GM12878 (cell line): ENCODE results near the gene ZNF608. TPM values are rescaled to one million over a fixed set of nuclear protein-coding genes. Genes with fewer than 3 reads are reported as not detected.

Experiments used
- ATAC-seq: fragments of 200-7000 bp; cut with Tn5 transposase; 3 replicates; pipeline ENCODE4 v1.9.1; 2020; ENCODE audit warnings: mild to moderate bottlenecking, moderate library complexity
- BruUV-seq: library from RNA; stranded (reverse); fragments of 400-500 nt; replicated peaks from 2 replicates; lab custom pipeline; 2021; lab: Mats Ljungman, UMichigan
- CTCF ChIA-PET: fragments of 300-600 bp; sonication (Branson Sonifier 250); formaldehyde crosslinking; extraction: SDS; loops from one replicate; lab custom pipeline; 2021; ENCODE audit warnings: inconsistent platforms; lab: Yijun Ruan, JAX
- POLR2A ChIA-PET: fragments of 350-600 bp; formaldehyde crosslinking; extraction: SDS; loops from one replicate; lab custom pipeline; 2021; ENCODE audit warnings: inconsistent platforms; lab: Charles Lee
- RAD21 ChIA-PET: fragments of 300-600 bp; sonication (Branson Sonifier 250); formaldehyde crosslinking; loops from one replicate; lab custom pipeline; 2023; ENCODE audit warnings: antibody characterized with exemption; ENCODE audit not compliant: unreplicated experiment; lab: Charles Lee
- SMC1A ChIA-PET: fragments of 300-600 bp; sonication (Branson Sonifier 250); formaldehyde crosslinking; loops from one replicate; lab custom pipeline; 2023; ENCODE audit not compliant: unreplicated experiment, uncharacterized antibody; lab: Charles Lee
- DNase-seq: peaks from one replicate; pipeline ENCODE4 v3.0.0-alpha.2; 2011; ENCODE audit warnings: low read depth, low spot score
- FAIRE-seq: peaks from 3 replicates; lab custom pipeline; 2011; peaks lifted over from hg19 to GRCh38; lab: Jason Lieb, UNC
- H2AFZ ChIP-seq: 2 replicates; pipeline ENCODE4 v1.6.0; 2011; ENCODE audit warnings: low read depth, low read length, control low read depth; ENCODE audit not compliant: control insufficient read depth
- H3K27ac ChIP-seq: 2 replicates; pipeline ENCODE4 v1.5.1; 2011; ENCODE audit warnings: control low read depth; ENCODE audit not compliant: control insufficient read depth, insufficient read depth
- H3K27me3 ChIP-seq, 2 experiments: replicated peaks in 1 of 2; 2 replicates each; pipeline versions ENCODE4 v1.6.0 to v1.6.1; 2011; ENCODE audit warnings: low read length in 1 of 2; ENCODE audit not compliant: control insufficient read depth in 2 of 2, insufficient read depth in 2 of 2
- H3K36me3 ChIP-seq, 2 experiments: 2 replicates each; pipeline ENCODE4 v1.5.1; 2011; ENCODE audit warnings: low read length in 1 of 2; ENCODE audit not compliant: control insufficient read depth in 2 of 2, insufficient read depth in 2 of 2
- H3K4me1 ChIP-seq: 2 replicates; pipeline ENCODE4 v1.6.1; 2011; ENCODE audit warnings: mild to moderate bottlenecking, low read length, moderate library complexity, mixed read lengths; ENCODE audit not compliant: control insufficient read depth, insufficient read depth
- H3K4me2 ChIP-seq: 2 replicates; pipeline ENCODE4 v1.6.0; 2011; ENCODE audit warnings: control low read depth; ENCODE audit not compliant: control insufficient read depth, insufficient read depth
- H3K4me3 ChIP-seq: fragments of 200-600 bp; sonication (generic); 2 replicates; pipeline ENCODE4 v1.5.1; 2016
- H3K79me2 ChIP-seq: 2 replicates; pipeline ENCODE4 v1.6.0; 2011; ENCODE audit warnings: low read length; ENCODE audit not compliant: control insufficient read depth, insufficient read depth
- H3K9ac ChIP-seq: 2 replicates; pipeline ENCODE4 v1.8.0; 2011; ENCODE audit warnings: low read length, control low read depth, mixed read lengths; ENCODE audit not compliant: control insufficient read depth, insufficient read depth
- H3K9me3 ChIP-seq: replicated peaks from 3 replicates; pipeline ENCODE4 v1.5.1; 2011; ENCODE audit warnings: mild to moderate bottlenecking, low read length; ENCODE audit not compliant: control insufficient read depth, insufficient read depth
- H4K20me1 ChIP-seq: 2 replicates; pipeline ENCODE4 v1.6.0; 2011; ENCODE audit not compliant: control insufficient read depth, insufficient read depth
- BMI1 ChIP-seq: fragments of 450-650 bp; IDR thresholded peaks from 2 replicates; pipeline ENCODE4 v1.6.1; 2016; ENCODE audit warnings: mild to moderate bottlenecking, moderate library complexity, borderline replicate concordance
- FOXK2 ChIP-seq: fragments of 450-650 bp; IDR thresholded peaks from 2 replicates; pipeline ENCODE4 v1.6.1; 2017; ENCODE audit warnings: mild to moderate bottlenecking, moderate library complexity
- NBN ChIP-seq: fragments of 450-650 bp; IDR thresholded peaks from 2 replicates; pipeline ENCODE4 v1.6.1; 2016
- SRF ChIP-seq, 2 experiments: IDR thresholded peaks; 2 replicates each; pipeline ENCODE4 v1.6.1; 2011; ENCODE audit warnings: low read depth in 2 of 2, low read length in 2 of 2, mild to moderate bottlenecking in 1 of 2, moderate library complexity in 1 of 2
- WGBS: methylation state at CpG from one replicate; pipeline ENCODE4 v1.1.6; 2016; ENCODE audit warnings: low lambda C conversion rate; ENCODE audit not compliant: insufficient replicate concordance, insufficient coverage; ENCODE audit errors: missing lambda C conversion rate; 5-methylcytosine and 5-hydroxymethylcytosine counted together
- in situ Hi-C: fragments of 300-500 bp; cut with MboI; formaldehyde crosslinking; loops from 9 replicates; pipeline ENCODE4 v1.14.3; 2018; ENCODE audit warnings: mixed read lengths
- intact Hi-C: fragments of 100-400 bp; cut with micrococcal nuclease; formaldehyde crosslinking; loops from one replicate; pipeline ENCODE4 v1.14.2; 2022; ENCODE audit not compliant: unreplicated experiment
- polyA plus RNA-seq, 11 experiments: library from polyadenylated mRNA; depleted of rRNA in 4 of 11; unstranded in 6 of 11; stranded (reverse) in 5 of 11; fragments of >200 nt; fragmentation: Nextera tagmentation in 4 of 11; fragmentation: Illumina TruSeq in 1 of 11; extraction: Ambion mirVana in 4 of 11; extraction: Trizol in 1 of 11; gene quantifications; 1 replicate in 1 of 11; 2 replicates in 10 of 11; pipeline versions ENCODE4 v1.2.1 to v1.2.3, GENCODE V29; 2011 to 2016; ENCODE audit warnings: inconsistent platforms in 2 of 11, missing spikeins in 2 of 11, low read depth in 1 of 11
- total RNA-seq, 4 experiments: library from RNA; depleted of rRNA in 3 of 4; stranded (reverse); fragments of >200 nt in 3 of 4; fragmentation: Illumina TruSeq in 1 of 4; extraction: Trizol in 1 of 4; gene quantifications; 2 replicates each; pipeline versions ENCODE4 v1.2.1 to v1.2.3, GENCODE V29; 2013 to 2021

ZNF608 gene
- total and polyA plus RNA-seq, 10 of the 15 experiments (the other 5 are each of a cell fraction or from before 2014, with no cell fraction given): 0.19 to 6.7 (median 0.64) TPM

DNA sequence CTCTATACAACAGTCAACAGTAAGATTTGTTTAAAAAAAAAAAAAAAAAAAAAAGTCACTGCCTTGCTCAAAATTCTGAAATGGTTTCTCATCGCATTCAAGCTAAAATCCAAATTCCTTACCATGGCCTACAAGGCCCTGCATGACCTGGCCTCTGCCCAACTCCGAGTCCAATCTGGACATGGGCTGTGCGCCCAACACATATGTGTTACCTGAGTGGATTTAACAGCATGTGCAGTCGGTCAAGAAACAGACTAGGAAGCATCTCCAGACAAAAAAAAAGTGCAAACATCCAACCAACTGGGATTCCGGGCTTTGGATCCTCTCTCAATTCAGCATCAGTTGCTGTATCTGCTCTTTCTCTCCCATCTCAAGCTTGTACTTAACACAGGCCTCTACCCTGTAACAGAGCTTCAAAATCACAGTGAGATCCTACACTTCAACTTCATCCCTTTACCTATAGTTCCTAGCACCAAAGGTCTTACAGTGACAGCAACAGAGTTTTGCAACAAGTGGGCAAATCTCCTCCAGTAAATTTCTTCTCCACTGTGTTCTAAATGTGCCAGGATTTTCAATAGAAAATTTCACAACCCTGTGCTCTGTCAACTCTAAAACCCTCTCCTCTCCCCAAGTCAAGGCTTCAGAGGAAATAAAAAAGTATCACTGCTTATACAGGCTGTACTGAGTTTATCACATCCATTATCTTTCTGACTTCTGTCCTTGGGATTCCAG, 19.6 kb downstream of the ZNF608 start:
- WGBS: 82% methylated on average over 5 of the region's 5 CpGs
- DNase-seq: no peak
- no peak for ATAC-seq
- TF ChIP-seq FOXK2 (no peak), SRF (IDR thresholded peaks at IDR 0.05; ENCODE audit: low read depth in 2 of 2, low read length in 2 of 2) (no peak), BMI1 (no peak), NBN (no peak)
- Histone ChIP-seq H3K27ac (no peak overlapping the region), H3K36me3 (no peaks in the 10 kb centered on the region), H4K20me1 (no peaks in the 10 kb centered on the region), H2AFZ (no peak overlapping the region), H3K9me3 (no peaks in the 10 kb centered on the region; the same call in 2 of the 3 replicates), H3K9ac (no peak overlapping the region), H3K4me1 (peaks cover 24% of the 10 kb centered on the region), H3K27me3 (no peaks in the 10 kb centered on the region), H3K79me2 (peaks cover 67% of the 10 kb centered on the region), H3K4me3 (no peak overlapping the region), H3K4me2 (no peak overlapping the region)
- SMC1A ChIA-PET: interaction anchor here (1.6 to 1.7 kb wide), 2 partner anchors 21 to 76 kb away, joined by 5 to 6 read pairs; no protein-coding TSS in a partner anchor
- CTCF ChIA-PET: interaction anchor here (0.6 kb wide), 2 partner anchors 286 to 1383 kb away, joined by 3 read pairs; no protein-coding TSS in a partner anchor
- no peak for FAIRE-seq
- no TSS peak for BruUV-seq
- POLR2A ChIA-PET: interaction anchor here (0.7 to 1.0 kb wide), 3 partner anchors 9 to 24 kb away, joined by 3 to 4 read pairs (median 3); no protein-coding TSS in a partner anchor
- RAD21 ChIA-PET: interaction anchor here (0.7 to 2.7 kb wide), 3 partner anchors 8 to 21 kb away, joined by 3 to 22 read pairs (median 9); partner anchors contain the start of gene ZNF608
- intact Hi-C loops: loop anchor here (5.0 kb wide), 2 partner anchors 74 to 274 kb away; no protein-coding TSS in a partner anchor
- in situ Hi-C loops: no loop called here
